SK-N-SH (cell line): ENCODE measurements around the gene COL5A2.

Source experiments
- EZH2phosphoT487 ChIP-seq: fragments of 200-600 bp; sonication (generic); IDR thresholded peaks from 2 replicates; pipeline ENCODE4 v1.6.1; 2017; ENCODE audit warnings: low read depth, mixed run types, mild to moderate bottlenecking, antibody characterized with exemption, moderate library complexity, borderline replicate concordance
- FOSL2 ChIP-seq: IDR thresholded peaks from 2 replicates; pipeline ENCODE4 v1.4.0; 2012; ENCODE audit warnings: low read depth, mild to moderate bottlenecking, moderate library complexity, borderline replicate concordance
- FOXJ3 ChIP-seq: sonication (generic); formaldehyde crosslinking; IDR thresholded peaks from 2 replicates; pipeline ENCODE4 v1.5.1; 2020; ENCODE audit warnings: mild to moderate bottlenecking, missing genetic modification reagents
- MEF2A ChIP-seq: IDR thresholded peaks from 2 replicates; pipeline ENCODE4 v1.4.0; 2012; ENCODE audit warnings: low read depth, borderline replicate concordance
- NFIC ChIP-seq: IDR thresholded peaks from 2 replicates; pipeline ENCODE4 v1.4.0; 2012; ENCODE audit warnings: borderline replicate concordance
- POLR2AphosphoS5 ChIP-seq: IDR thresholded peaks from 2 replicates; pipeline ENCODE4 v1.6.1; 2012; ENCODE audit warnings: low read depth, low read length
- RAD21 ChIP-seq: IDR thresholded peaks from 2 replicates; pipeline ENCODE4 v1.6.1; 2012; ENCODE audit warnings: mild to moderate bottlenecking, low read length
- REST ChIP-seq: IDR thresholded peaks from 2 replicates; pipeline ENCODE4 v1.6.1; 2012; ENCODE audit warnings: mild to moderate bottlenecking, low read depth, low read length, moderate library complexity
- RFX5 ChIP-seq: IDR thresholded peaks from 2 replicates; pipeline ENCODE4 v1.6.1; 2012; ENCODE audit warnings: mild to moderate bottlenecking, improper control_type of control experiment, low read length
- SMC3 ChIP-seq: IDR thresholded peaks from 2 replicates; pipeline ENCODE4 v1.6.1; 2012; ENCODE audit warnings: low read depth, low read length, improper control_type of control experiment
- TAF1 ChIP-seq: IDR thresholded peaks from 2 replicates; pipeline ENCODE4 v1.6.1; 2012; ENCODE audit warnings: low read depth, mild to moderate bottlenecking, low read length, moderate library complexity, borderline replicate concordance
- USF2 ChIP-seq: fragments of 150-350 bp; IDR thresholded peaks from 2 replicates; pipeline ENCODE4 v1.6.1; 2017; ENCODE audit warnings: antibody characterized with exemption, low read length, low read depth, borderline replicate concordance
- TF ChIP-seq, protein P1 (sequence below): fragments of 200-600 bp; sonication (generic); IDR thresholded peaks from 2 replicates; pipeline ENCODE4 v1.6.1; 2017; ENCODE audit warnings: antibody characterized with exemption, mild to moderate bottlenecking, moderate library complexity
- TF ChIP-seq, protein P2 (sequence below): fragments of 150-350 bp; IDR thresholded peaks from 2 replicates; pipeline ENCODE4 v1.6.1; 2016; ENCODE audit warnings: mild to moderate bottlenecking, low read depth, low read length

DNA sequence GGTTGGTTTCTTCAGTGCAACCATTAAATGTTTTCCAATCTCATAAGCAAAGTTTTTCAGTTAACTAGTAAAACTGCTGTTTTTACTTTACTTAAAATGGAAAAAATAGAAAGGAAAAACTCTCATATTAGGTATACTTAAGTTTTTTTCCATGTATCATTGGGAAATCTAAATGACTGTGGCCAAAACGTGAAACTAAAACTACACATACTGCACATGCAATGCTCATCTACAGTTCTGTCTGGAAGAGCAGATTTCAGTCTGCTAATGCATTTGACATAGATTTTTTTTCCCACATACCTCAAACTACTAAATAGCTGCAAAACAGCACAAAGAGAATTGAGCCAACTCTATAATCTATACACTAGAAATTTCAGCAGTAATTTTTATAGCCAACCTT lies 62.6 kb downstream of the COL5A2 start:
- TF ChIP-seq, protein P1, sequence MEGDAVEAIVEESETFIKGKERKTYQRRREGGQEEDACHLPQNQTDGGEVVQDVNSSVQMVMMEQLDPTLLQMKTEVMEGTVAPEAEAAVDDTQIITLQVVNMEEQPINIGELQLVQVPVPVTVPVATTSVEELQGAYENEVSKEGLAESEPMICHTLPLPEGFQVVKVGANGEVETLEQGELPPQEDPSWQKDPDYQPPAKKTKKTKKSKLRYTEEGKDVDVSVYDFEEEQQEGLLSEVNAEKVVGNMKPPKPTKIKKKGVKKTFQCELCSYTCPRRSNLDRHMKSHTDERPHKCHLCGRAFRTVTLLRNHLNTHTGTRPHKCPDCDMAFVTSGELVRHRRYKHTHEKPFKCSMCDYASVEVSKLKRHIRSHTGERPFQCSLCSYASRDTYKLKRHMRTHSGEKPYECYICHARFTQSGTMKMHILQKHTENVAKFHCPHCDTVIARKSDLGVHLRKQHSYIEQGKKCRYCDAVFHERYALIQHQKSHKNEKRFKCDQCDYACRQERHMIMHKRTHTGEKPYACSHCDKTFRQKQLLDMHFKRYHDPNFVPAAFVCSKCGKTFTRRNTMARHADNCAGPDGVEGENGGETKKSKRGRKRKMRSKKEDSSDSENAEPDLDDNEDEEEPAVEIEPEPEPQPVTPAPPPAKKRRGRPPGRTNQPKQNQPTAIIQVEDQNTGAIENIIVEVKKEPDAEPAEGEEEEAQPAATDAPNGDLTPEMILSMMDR, result no peak
- TF ChIP-seq EZH2phosphoT487 (no peak), NFIC (no peak), FOSL2 (no peak), SMC3 (no peak), MEF2A (no peak), POLR2AphosphoS5 (no peak), REST (no peak), USF2 (no peak), TAF1 (no peak), RAD21 (no peak), FOXJ3 (CRISPR knock-in tag) (no peak), RFX5 (no peak)
- TF ChIP-seq, protein P2, sequence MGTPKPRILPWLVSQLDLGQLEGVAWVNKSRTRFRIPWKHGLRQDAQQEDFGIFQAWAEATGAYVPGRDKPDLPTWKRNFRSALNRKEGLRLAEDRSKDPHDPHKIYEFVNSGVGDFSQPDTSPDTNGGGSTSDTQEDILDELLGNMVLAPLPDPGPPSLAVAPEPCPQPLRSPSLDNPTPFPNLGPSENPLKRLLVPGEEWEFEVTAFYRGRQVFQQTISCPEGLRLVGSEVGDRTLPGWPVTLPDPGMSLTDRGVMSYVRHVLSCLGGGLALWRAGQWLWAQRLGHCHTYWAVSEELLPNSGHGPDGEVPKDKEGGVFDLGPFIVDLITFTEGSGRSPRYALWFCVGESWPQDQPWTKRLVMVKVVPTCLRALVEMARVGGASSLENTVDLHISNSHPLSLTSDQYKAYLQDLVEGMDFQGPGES, result no peak
